Stimulated activated naive CD8-positive, alpha-beta T cell treated with anti-CD3 and anti-CD28 coated beads, Interleukin-15, amount 100 ng/mL, for 72 hours (primary cell): ENCODE results near the gene ZG16B.
A peak's percentile ranks its signal among the peaks of the same experiment; 100 is the strongest.

Experiments
- ATAC-seq: fragments of 150-1000 bp; cut with Tn5 transposase; 2 replicates; pipeline ENCODE4 v1.10.0; 2021; ENCODE audit warnings: mild to moderate bottlenecking, moderate library complexity
- DNase-seq, 2 donors: peaks; one replicate each; pipeline ENCODE4 v3.0.0; 2021 to 2022
- H3K27ac Mint-ChIP-seq, 2 donors: one replicate each; pipeline ENCODE4 v1.8.0; 2022; ENCODE audit warnings: mild to moderate bottlenecking in 2 of 2, mixed read lengths in 2 of 2, moderate library complexity in 2 of 2
- H3K27me3 Mint-ChIP-seq: one replicate; pipeline ENCODE4 v1.8.0; 2022; ENCODE audit warnings: mixed read lengths
- H3K4me1 Mint-ChIP-seq: one replicate; pipeline ENCODE4 v1.8.0; 2022; ENCODE audit warnings: mild to moderate bottlenecking, mixed read lengths
- H3K4me3 Mint-ChIP-seq, 2 donors: one replicate each; pipeline ENCODE4 v1.8.0; 2022; ENCODE audit warnings: mild to moderate bottlenecking in 2 of 2, mixed read lengths in 2 of 2, moderate library complexity in 1 of 2
- H3K9me3 Mint-ChIP-seq, 2 donors: one replicate each; pipeline ENCODE4 v1.8.0; 2022; ENCODE audit warnings: mixed read lengths in 2 of 2

The ZG16B gene

GRCh38 chr16:2858245-2859025 is 28.3 kb downstream of the ZG16B start:
- Mint-ChIP-seq H3K27ac (no peak overlapping the region), H3K4me3 (peak overlapping the region in 1 of 2 donors; percentile 24)

GRCh38 chr16:2859686-2860265 is 29.7 kb downstream of the ZG16B start:
- H3K27ac Mint-ChIP-seq: no peak overlapping the region
- no peak for ATAC-seq
- H3K4me1 Mint-ChIP-seq: peaks cover 24% of the 10 kb centered on the region
- H3K9me3 Mint-ChIP-seq: peaks cover under 1 to 18% of the 10 kb centered on the region in 2 donors
- peaks cover 30% of the 10 kb centered on the region for H3K27me3 Mint-ChIP-seq
- DNase-seq: no peak
- H3K4me3 Mint-ChIP-seq: no peak overlapping the region

More at GRCh38 chr16:2858245-2859025, 28.3 kb downstream of the ZG16B start:
- DNase-seq (no peak), ATAC-seq (peak; percentile 14)
- Mint-ChIP-seq H3K4me1 (peaks cover 24% of the 10 kb centered on the region), H3K9me3 (peaks cover 10 to 31% of the 10 kb centered on the region in 2 donors), H3K27me3 (peaks cover 30% of the 10 kb centered on the region)

- H3K27me3 Mint-ChIP-seq: peaks cover 30% of the 10 kb centered on the region
Measured at GRCh38 chr16:2860826-2861567, 30.9 kb downstream of the ZG16B start.

GRCh38 chr16:2865651-2866050 is 35.5 kb downstream of the ZG16B start:
- H3K9me3 Mint-ChIP-seq: peaks cover 0 to 8% of the 10 kb centered on the region in 2 donors
- H3K27ac Mint-ChIP-seq: no peak overlapping the region
- no peak overlapping the region for H3K4me3 Mint-ChIP-seq
- DNase-seq: no peak
- no peak for ATAC-seq
- H3K27me3 Mint-ChIP-seq: peaks cover 1% of the 10 kb centered on the region
- H3K4me1 Mint-ChIP-seq: peaks cover 9% of the 10 kb centered on the region

More at GRCh38 chr16:2860826-2861567, 30.9 kb downstream of the ZG16B start:
- no peak for ATAC-seq
- H3K4me3 Mint-ChIP-seq: no peak overlapping the region
- no peak for DNase-seq
- peaks cover 0 to 15% of the 10 kb centered on the region in 2 donors for H3K9me3 Mint-ChIP-seq
- H3K4me1 Mint-ChIP-seq: peaks cover 24% of the 10 kb centered on the region
- no peak overlapping the region for H3K27ac Mint-ChIP-seq

- H3K27me3 Mint-ChIP-seq: no peaks in the 10 kb centered on the region
- H3K4me3 Mint-ChIP-seq: peak overlapping the region; percentile 38 to 65
- H3K4me1 Mint-ChIP-seq: peaks cover 9% of the 10 kb centered on the region
- H3K9me3 Mint-ChIP-seq: peaks cover 0 to 1% of the 10 kb centered on the region in 2 donors
- ATAC-seq (peak; percentile 24), DNase-seq (no peak)
- no peak overlapping the region for H3K27ac Mint-ChIP-seq
Measured at GRCh38 chr16:2866431-2866830, 36.3 kb downstream of the ZG16B start.

- ATAC-seq (no peak), DNase-seq (no peak)
- Mint-ChIP-seq H3K27ac (peak overlapping the region; percentile 96 to 98), H3K4me3 (peak overlapping the region; percentile 94 to 96), H3K4me1 (peaks cover 9% of the 10 kb centered on the region), H3K27me3 (no peaks in the 10 kb centered on the region), H3K9me3 (no peaks in the 10 kb centered on the region)
Measured at GRCh38 chr16:2867661-2867986, 37.5 kb downstream of the ZG16B start.

GRCh38 chr16:2867987-2868789 is 38.1 kb downstream of the ZG16B start:
- Mint-ChIP-seq H3K4me1 (peaks cover 9% of the 10 kb centered on the region), H3K9me3 (no peaks in the 10 kb centered on the region), H3K27ac (peak overlapping the region; percentile 96 to 98), H3K4me3 (peak overlapping the region; percentile 94 to 96), H3K27me3 (no peaks in the 10 kb centered on the region)
- ATAC-seq (peak; percentile 97), DNase-seq (peak; percentile 97 to 98)

GRCh38 chr16:2871926-2872325 is 41.8 kb downstream of the ZG16B start:
- no peaks in the 10 kb centered on the region for H3K9me3 Mint-ChIP-seq
- H3K27me3 Mint-ChIP-seq: no peaks in the 10 kb centered on the region
- no peak for DNase-seq
- no peak overlapping the region for H3K4me3 Mint-ChIP-seq
- no peak overlapping the region for H3K27ac Mint-ChIP-seq
- no peak for ATAC-seq
- H3K4me1 Mint-ChIP-seq: no peaks in the 10 kb centered on the region

- no peak for ATAC-seq
- Mint-ChIP-seq H3K4me3 (no peak overlapping the region), H3K9me3 (no peaks in the 10 kb centered on the region), H3K4me1 (no peaks in the 10 kb centered on the region), H3K27me3 (no peaks in the 10 kb centered on the region), H3K27ac (no peak overlapping the region)
- DNase-seq: no peak
Measured at GRCh38 chr16:2874032-2874911, 44.2 kb downstream of the ZG16B start.

- Mint-ChIP-seq H3K27ac (no peak overlapping the region), H3K4me1 (no peaks in the 10 kb centered on the region)
- ATAC-seq: peak; percentile 100
Measured at GRCh38 chr16:2874912-2875362, 44.8 kb downstream of the ZG16B start.

GRCh38 chr16:2879854-2880508 is 49.9 kb downstream of the ZG16B start:
- peaks cover 9% of the 10 kb centered on the region for H3K4me1 Mint-ChIP-seq
- no peak for ATAC-seq
- H3K9me3 Mint-ChIP-seq: peaks cover 3 to 7% of the 10 kb centered on the region in 2 donors
- H3K27ac Mint-ChIP-seq: no peak overlapping the region
- H3K4me3 Mint-ChIP-seq: no peak overlapping the region
- H3K27me3 Mint-ChIP-seq: no peaks in the 10 kb centered on the region
- no peak for DNase-seq

More at GRCh38 chr16:2874912-2875362, 44.8 kb downstream of the ZG16B start:
- Mint-ChIP-seq H3K4me3 (no peak overlapping the region), H3K9me3 (peaks cover 3 to 5% of the 10 kb centered on the region in 2 donors), H3K27me3 (no peaks in the 10 kb centered on the region)
- DNase-seq: peak; percentile 65 to 70
